Muscle of back (tissue), 13 donors: Measurements from ENCODE around the gene PER3. TPM values are rescaled to one million over a fixed set of nuclear protein-coding genes. Genes with fewer than 3 reads are reported as not detected.

Experiments
- DNase-seq, 3 donors: peaks; one replicate each; pipeline versions ENCODE4 v3.0.0 to v3.0.0-alpha.2; 2013
- long read RNA-seq, 9 donors: transcript quantifications; one replicate each; lab custom pipeline, GENCODE V29; 2026
- polyA plus RNA-seq, 10 donors: library from polyadenylated mRNA; unstranded; fragments of 120-200 nt; gene quantifications; one replicate each; pipeline ENCODE4 v1.2.1, GENCODE V29; 2013; ENCODE audit not compliant: insufficient read length in 10 of 10

The PER3 gene
- polyA plus RNA-seq, result 10 to 100 TPM in 1 of 10 donors, 1 to 10 TPM in 9; 3.6 to 11.0 (median 6.6) TPM
- long read RNA-seq, donor 1, result 0 reads
- long read RNA-seq, donor 2, result 0 reads
- long read RNA-seq, donor 3, result 0 reads
- long read RNA-seq, donor 4, result 0 reads
- long read RNA-seq, donor 5, result 0 reads
- long read RNA-seq, donor 6, partial matches to known transcripts, result 0 of 2 reads
- long read RNA-seq, donor 6, other reads (novel, unspliced or antisense), result 0 of 2 reads
- long read RNA-seq, donor 7, result 0 reads
- long read RNA-seq, donor 8, result 0 reads
- long read RNA-seq, donor 9, result 0 reads

- peak; percentile 96 to 97 (median 96) for DNase-seq
Observed at GRCh38 chr1:7783826-7784491, at the start of gene PER3. TSS of gene PER3 (plus strand) at chr1:7784291. CDS start at chr1:7784878, 587 bp downstream.

DNA sequence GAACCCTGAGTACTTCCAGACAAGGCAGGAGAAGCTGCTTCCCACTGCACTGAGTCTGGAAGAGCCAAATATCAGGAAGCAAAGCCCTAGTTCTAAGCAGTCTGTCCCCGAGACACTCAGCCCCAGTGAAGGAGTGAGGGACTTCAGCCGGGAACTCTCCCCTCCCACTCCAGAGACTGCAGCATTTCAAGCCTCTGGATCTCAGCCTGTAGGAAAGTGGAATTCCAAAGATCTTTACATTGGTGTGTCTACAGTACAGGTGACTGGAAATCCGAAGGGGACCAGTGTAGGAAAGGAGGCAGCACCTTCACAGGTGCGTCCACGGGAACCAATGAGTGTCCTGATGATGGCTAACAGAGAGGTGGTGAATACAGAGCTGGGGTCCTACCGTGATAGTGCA, 46.0 kb upstream of the PER3 start:
- DNase-seq, result no peak

DNA sequence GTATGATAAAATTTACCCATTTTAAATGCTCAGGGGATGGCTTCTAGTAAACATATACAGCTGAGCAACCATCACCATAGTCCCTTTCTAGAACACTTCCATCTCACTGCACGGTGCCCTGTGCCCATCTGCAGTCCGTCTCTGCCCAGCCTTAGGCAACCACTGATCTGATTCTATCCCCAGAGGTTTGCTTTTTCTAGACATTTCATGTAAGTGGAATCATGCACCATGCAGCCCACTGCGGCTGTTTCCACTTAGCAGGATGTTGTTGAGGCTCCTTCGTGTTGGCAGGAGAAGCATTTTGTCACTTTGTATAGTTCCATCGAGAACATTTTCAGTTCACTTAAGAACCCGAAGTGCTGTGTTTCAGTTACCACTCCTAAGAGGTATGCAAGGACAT, 40.7 kb upstream of the PER3 start:
- DNase-seq, result peak in 1 of 3 donors; percentile 11

DNA sequence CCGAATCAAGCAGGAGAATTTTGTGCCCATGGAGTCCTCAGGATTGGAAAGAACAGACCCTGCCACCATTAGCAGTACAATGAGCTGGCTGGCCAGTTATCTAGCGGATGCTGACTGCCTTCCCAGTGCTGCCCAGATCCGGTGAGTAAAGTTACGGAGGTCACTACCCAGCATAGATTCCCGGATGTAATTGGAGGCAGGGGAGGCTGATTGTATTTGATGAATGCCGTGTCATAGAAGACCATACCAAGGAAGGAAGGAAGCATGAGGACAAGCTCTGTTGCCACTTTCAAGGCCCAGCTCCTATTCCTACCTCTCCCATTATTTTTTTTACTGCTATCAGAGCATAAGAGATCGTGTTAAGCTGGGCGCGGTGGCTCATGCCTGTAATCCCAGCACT, 39.2 kb upstream of the PER3 start:
- no peak for DNase-seq

DNA sequence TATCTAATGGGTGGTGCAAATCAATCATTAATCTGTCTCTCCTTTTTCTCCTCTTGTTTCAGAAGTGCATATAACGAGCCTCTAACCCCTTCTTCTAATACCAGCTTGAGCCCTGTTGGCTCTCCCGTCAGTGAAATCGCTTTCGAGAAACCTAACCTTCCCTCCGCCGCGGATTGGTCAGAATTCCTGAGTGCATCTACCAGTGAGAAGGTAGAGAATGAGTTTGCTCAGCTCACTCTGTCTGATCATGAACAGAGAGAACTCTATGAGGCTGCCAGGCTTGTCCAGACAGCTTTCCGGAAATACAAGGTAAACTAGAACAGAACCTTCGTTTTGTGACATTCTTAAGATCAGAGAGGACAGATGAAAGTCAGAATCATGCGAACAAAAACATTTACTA, 38.3 kb upstream of the PER3 start:
- no peak for DNase-seq

DNA sequence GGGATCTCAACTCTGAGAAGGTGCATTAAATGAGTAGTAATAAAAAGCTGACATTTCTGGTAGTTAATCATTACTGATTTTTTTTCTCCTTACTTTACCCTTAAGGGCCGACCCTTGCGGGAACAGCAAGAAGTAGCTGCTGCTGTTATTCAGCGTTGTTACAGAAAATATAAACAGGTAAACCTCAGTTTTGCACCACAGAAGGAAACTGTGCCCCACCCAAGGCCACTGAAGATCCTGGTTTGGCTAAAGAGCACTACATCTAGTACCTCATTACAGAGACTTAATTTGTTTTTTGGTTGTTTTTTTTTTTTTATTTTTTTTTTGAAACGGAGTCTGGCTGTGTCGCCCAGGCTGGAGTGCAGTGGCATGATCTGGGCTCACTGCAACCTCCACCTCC, 36.5 kb upstream of the PER3 start:
- DNase-seq, result no peak

GRCh38 chr1:7749126-7749525, 35.0 kb upstream of the PER3 start:
- DNase-seq, result no peak

DNA sequence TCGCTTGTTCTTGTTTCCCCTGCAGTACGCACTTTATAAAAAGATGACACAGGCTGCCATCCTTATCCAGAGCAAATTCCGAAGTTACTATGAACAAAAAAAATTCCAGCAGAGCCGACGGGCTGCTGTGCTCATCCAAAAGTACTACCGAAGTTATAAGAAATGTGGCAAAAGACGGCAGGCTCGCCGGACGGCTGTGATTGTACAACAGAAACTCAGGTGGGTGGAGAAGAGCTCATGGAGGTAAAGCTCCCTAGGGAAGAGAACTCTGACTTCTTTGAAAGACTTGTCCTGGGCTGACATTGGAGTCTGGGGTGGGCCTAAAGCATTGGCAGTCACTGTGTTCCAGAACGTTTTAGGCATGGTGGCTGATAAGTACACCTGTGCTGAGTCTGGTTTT, 32.9 kb upstream of the PER3 start:
- DNase-seq, result no peak

DNA sequence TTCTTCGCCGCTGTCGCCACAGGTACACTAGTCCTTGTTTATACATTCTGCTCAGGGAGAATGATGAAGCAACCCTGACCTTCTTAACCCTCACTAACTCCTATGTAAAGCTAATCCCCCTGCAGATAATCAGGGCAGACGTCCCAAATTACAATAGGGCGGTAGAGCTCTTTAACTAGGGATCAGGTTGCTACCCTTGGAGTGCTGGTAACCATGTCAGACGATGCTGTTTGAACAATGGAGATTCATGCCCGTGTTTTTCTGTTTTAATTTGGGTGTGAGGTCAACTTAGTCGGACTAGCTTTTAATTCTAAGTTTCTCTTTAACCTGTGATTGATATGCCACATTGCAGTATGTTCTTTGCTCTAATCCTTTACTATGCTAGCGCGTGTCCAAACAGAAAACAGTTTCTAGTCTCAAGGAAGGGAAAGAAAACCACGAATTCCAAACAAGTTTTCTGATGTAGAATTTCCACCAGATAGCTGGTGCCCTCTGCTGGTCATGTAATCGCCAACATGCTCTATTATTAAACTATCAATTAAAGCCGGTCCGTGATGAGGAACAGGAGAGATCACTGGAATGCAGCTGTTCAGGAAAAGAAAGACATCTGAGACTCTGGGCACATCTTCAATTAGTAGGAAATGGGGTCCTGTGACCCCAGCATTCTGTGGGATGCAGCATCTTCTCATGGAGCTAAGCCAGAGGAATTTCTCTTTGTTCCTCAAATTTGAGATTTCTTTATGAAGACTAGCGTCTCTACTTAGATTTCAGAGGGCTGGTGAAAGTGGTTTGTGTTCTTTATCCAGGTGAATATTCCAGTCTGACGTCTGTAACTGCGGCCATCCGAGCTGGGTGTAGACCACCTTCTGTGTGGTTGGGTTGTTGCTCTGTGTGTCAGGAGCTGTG, 31.3 kb upstream of the PER3 start:
- DNase-seq, result peak; percentile 67 to 87 (median 80)

DNA sequence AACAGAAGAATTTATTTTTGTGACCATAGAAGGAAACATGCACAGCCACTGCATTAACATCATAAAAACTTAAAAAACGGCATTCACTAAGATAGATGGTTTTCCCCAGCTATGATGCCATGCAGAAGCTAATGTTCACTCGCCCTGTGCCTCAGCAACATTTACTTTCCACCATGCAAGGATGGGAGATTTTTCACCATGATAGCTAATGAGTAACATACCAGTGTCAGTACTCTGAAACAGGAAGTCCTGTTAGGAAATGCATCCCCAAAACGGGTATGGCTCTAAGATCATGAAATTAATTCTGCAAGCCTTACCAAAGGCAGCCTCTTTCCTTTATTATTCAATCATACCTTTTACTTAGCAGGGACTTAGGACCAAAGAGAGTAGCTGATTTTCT, 30.4 kb upstream of the PER3 start:
- no peak for DNase-seq

- DNase-seq, result no peak
Observed at GRCh38 chr1:7754234-7754633, 29.9 kb upstream of the PER3 start.

DNA sequence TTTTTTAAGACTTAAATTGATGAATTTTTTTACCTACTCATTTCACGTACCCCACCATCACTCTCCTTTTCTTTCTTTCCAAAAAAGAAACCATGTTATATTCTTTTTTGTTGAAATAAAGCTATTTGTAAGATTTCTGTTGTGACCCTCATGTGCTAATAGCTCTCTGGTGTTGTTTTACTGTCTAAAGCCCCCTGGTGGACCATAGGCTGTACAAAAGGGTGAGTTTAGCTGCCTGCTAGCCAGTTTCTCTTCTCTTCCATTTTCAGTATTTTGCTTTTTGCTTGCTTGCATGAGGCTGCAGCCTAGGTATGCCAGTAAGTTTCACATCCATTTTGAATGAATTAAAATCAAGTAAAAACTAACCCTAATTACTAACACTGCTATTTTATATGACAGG, 28.6 kb upstream of the PER3 start:
- DNase-seq, result no peak

DNA sequence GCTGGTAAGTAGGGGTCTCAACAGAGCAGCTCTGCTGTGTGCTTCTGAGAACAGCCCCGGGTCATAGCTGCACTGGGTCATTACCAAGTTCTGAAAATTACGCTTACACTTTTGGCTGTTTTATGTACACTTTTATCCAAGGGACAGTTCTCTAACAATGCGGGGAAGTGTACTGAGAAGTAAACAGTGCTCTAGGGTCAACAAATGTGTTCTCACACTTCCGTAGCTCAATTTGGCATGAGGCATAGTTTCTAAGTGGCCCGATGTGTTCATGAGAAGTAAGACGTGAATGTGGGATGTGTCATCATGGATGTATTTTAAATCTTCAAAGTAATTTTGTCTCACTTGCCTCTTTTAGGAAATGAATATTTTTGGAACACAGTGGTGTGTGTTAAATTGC, 23.8 kb upstream of the PER3 start:
- DNase-seq, result no peak

- no peak for DNase-seq
Observed at GRCh38 chr1:7761103-7761502, 23.0 kb upstream of the PER3 start.

DNA sequence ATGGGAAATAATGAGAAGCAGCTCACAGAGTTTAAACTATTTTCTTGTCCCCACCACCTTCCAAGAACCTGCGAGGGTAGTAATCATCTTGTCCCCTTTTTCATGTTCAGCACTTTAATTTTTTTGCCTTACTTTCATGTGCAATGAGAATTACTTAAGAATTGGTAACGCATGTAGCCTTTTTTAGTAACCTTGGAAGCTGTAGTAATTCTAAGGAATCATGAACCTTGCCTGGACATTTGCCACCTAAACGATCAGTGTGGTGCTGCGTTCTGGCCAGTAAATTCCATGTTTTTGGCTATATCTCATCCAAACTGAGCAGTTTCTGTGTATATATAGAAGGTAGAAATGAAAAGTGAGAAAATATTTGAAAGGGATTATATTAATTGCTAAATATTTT, 16.9 kb upstream of the PER3 start:
- DNase-seq, result no peak

GRCh38 chr1:7768583-7768982, 15.5 kb upstream of the PER3 start:
- DNase-seq, result no peak

- no peak for DNase-seq
Observed at GRCh38 chr1:7769673-7770412, 14.2 kb upstream of the PER3 start.

DNA sequence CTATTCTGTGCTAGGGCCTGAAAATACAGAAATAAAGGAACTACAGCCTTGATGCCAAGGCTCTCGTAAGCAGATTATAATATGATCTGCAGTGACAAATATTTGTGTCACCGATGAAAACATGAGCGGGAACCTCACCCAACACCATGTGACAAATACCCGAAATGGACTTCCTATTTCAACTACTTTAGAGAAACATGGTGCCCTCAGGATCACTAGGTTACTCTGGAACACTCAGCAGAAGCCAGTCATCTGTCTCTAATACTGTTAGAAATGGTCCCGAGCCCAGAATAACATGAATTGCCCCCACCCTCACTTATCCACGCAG, 13.5 kb upstream of the PER3 start:
- DNase-seq, result no peak

GRCh38 chr1:7770997-7771822, 12.9 kb upstream of the PER3 start, which contains the start of gene VAMP3:
TSS of gene VAMP3 (plus strand) at chr1:7771296. CDS start at chr1:7771384, 88 bp downstream.
- peak; percentile 74 to 92 (median 88) for DNase-seq

DNA sequence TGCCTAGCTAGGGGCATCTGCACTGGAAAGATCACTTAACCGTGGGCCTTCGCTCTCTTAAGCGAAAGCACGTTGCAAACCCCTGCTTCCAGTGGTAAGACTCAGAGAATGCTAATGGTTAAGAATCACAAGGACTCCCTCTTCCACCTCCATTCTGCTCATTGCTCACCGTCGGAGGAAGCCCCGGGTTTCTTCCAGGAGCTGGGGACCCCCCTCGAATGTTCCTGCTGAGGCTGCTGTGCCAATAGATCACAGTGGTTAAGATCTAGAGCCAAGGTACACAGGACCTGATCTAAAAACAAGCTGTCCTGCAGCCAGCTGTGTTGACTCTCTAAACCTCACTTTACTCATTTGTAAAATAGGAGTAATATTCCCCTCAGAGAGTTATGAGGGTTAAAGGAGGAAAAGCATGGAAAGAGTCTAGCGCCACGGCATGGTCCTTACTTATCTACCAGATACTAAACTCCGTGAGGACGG, 12.2 kb upstream of the PER3 start:
- DNase-seq, result no peak

DNA sequence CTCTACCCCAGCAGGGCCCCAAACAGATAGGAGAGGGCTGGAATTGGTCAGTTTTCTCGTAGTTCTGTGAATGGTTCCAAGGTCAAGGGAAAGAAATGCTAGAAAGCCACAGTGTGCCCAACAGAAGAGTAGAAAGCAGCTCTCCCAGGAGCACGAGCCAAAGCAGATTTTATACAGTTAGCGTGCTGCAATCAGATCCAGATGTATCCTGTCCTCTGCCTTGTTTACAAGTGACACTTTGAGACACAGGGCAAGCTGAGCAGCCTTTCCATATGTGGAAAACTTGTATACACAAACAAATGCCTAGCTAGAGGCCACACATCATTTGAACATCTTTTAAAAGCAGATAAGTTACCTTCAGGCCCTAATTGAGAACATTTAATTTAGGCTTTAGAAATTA, 6.5 kb upstream of the PER3 start:
- DNase-seq, result no peak
